HUES48 (cell line): ENCODE data around the gene BSPRY.
A peak's percentile ranks its signal among the peaks of the same experiment; 100 is the strongest.
"Not testable (repeated sequence)": the region's sequence is repeated elsewhere in the genome, so short reads cannot be mapped to it uniquely, and the experiment has no call there.

ENCODE experiments used
- H3K27ac ChIP-seq: one replicate; pipeline ENCODE4 v1.7.0; 2013; ENCODE audit warnings: low read depth, low read length, inconsistent platforms
- H3K27me3 ChIP-seq: 2 replicates; pipeline ENCODE4 v1.6.1; 2013; ENCODE audit warnings: mild to moderate bottlenecking, low read length; ENCODE audit not compliant: control insufficient read depth, insufficient read depth
- H3K36me3 ChIP-seq: 2 replicates; pipeline ENCODE4 v1.6.1; 2013; ENCODE audit warnings: low read length; ENCODE audit not compliant: control insufficient read depth, insufficient read depth
- H3K4me1 ChIP-seq: 2 replicates; pipeline ENCODE4 v1.6.1; 2013; ENCODE audit warnings: mild to moderate bottlenecking, low read length; ENCODE audit not compliant: control insufficient read depth, insufficient read depth
- H3K4me3 ChIP-seq: 2 replicates; pipeline ENCODE4 v1.5.1; 2013; ENCODE audit warnings: mild to moderate bottlenecking, low read depth, low read length
- H3K9ac ChIP-seq: 2 replicates; pipeline ENCODE4 v1.6.1; 2013; ENCODE audit warnings: mild to moderate bottlenecking, low read depth, low read length, moderate library complexity
- H3K9me3 ChIP-seq: 2 replicates; pipeline ENCODE4 v1.6.1; 2013; ENCODE audit warnings: low read length; ENCODE audit not compliant: control insufficient read depth, insufficient read depth

BSPRY gene

DNA sequence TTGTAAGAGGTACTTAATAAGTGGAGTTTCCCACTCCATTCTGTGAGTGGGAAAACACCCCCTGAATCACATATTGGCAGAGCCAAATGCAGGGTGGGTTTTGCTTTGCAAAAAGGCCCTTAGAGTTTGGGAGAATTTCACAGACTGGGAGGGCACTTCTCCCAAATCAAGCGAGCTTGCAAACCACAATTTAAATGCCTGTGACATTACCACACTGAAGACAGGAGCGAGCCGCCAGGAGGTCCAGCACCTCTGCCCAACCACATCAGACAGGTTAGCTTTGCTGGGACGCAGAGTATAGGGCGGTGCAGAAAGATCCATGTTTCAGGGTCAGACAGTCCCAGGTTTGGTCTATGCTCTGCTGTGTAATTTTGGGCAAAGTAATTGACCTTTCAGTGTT, 49.5 kb downstream of the BSPRY start:
- Histone ChIP-seq H3K9ac (no peak overlapping the region), H3K4me1 (peaks cover 4% of the 10 kb centered on the region; the same call in 1 of the 2 replicates), H3K27me3 (no peaks in the 10 kb centered on the region), H3K36me3 (no peaks in the 10 kb centered on the region), H3K27ac (peak overlapping the region; percentile 57), H3K4me3 (no peak overlapping the region), H3K9me3 (no peaks in the 10 kb centered on the region)

- H3K27ac ChIP-seq: no peak overlapping the region
- no peak overlapping the region for H3K9ac ChIP-seq
Measured at GRCh38 chr9:113399646-113400200, 50.4 kb downstream of the BSPRY start.

DNA sequence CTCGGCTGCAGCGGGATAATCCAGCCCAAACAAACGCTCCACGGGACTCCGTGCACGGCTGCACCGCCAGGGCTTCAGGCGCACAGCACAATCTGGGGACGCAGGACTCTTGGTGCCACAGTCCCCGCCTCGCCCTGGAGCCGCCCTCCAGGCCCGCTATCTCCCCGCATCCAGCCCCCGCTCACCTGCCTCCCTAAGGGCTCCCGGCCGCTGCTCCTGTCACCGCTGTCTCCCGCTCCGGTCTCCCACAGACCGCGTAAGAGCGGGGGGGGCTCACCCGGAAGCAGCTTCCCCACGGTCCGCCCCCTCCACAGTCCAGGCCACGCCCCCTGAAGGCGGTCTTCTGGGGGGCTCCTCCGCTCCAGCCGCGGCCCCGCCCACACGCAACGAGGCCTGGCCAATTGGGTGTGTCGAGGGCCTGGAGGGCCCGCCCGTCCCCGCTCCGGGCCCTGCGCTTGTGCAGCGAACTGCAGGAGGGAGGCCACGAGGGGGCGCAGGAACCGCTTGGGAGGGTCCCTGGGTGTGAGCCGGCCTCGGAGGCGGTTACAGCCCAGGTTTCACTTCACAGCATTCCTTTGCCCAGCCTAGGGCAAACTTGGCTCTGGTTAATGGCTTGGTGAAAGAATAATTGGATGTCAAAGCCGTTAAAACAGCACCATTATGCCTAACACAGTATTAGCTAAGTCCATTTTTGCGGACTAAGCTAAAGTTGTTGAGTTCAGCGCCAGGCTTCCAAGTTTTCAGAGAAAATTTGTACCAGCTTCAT, 51.9 kb downstream of the BSPRY start, which contains the start of gene ALAD:
TSS of gene ALAD (minus strand) at position 258 of the 766 bp plus-strand sequence. CDS start 7,725 bp downstream, outside the sequence.
- Histone ChIP-seq H3K9me3 (no peaks in the 10 kb centered on the region), H3K4me1 (peaks cover 4% of the 10 kb centered on the region; the same call in 1 of the 2 replicates), H3K27me3 (no peaks in the 10 kb centered on the region), H3K27ac (peak within 1 kb of the TSS; percentile 46), H3K36me3 (no peaks in the 10 kb centered on the region), H3K4me3 (peak within 1 kb of the TSS; percentile 97), H3K9ac (no peak within 1 kb of the TSS; the same call in 1 of the 2 replicates)

More at GRCh38 chr9:113399646-113400200, 50.4 kb downstream of the BSPRY start:
- Histone ChIP-seq H3K4me1 (peaks cover 4% of the 10 kb centered on the region; the same call in 1 of the 2 replicates), H3K36me3 (no peaks in the 10 kb centered on the region), H3K9me3 (no peaks in the 10 kb centered on the region), H3K27me3 (no peaks in the 10 kb centered on the region), H3K4me3 (no peak overlapping the region)

GRCh38 chr9:113403646-113404045, 54.3 kb downstream of the BSPRY start:
- no peak overlapping the region for H3K27ac ChIP-seq
- H3K9me3 ChIP-seq: no peaks in the 10 kb centered on the region
- H3K4me1 ChIP-seq: peaks cover 4% of the 10 kb centered on the region; the same call in 1 of the 2 replicates
- H3K27me3 ChIP-seq: no peaks in the 10 kb centered on the region
- H3K4me3 ChIP-seq: no peak overlapping the region
- peaks cover 17% of the 10 kb centered on the region for H3K36me3 ChIP-seq
- H3K9ac ChIP-seq: no peak overlapping the region

GRCh38 chr9:113406353-113406752, 57.0 kb downstream of the BSPRY start:
- not testable (repeated sequence) for H3K9me3 ChIP-seq, H3K9ac ChIP-seq, H3K4me3 ChIP-seq, H3K27ac ChIP-seq, H3K4me1 ChIP-seq, H3K27me3 ChIP-seq
- peaks cover 20% of the 10 kb centered on the region for H3K36me3 ChIP-seq

DNA sequence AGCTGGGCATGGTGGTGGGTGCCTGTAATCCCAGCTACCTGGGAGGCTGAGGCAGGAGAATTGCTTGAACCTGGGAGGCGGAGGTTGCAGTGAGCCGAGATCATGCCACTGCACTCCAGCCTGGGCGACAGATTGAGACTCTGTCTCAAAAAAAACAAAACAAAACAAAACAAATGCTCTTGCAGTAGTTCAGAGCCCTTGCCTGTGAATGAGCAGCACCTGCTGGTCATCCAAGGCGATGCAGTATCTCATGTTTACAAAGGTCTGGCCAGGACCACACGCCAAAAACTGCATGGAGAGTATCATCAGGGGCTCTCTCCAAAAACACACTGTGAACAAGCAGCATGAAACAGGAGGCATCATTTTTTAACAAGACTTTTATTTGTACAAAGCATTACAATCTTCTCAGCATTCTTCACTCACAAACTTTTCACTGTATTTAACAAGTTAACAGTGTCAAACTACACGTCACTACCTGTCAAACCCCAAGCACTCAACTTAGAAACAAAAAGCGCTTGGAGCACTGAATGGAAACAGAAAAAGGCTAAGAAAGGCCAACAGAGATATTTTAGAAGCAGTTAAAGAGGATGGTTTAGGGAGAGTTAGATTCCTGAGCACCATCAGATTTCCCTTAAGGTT, 57.7 kb downstream of the BSPRY start:
- not testable (repeated sequence) for H3K27me3 ChIP-seq, H3K4me1 ChIP-seq, H3K4me3 ChIP-seq, H3K9me3 ChIP-seq, H3K27ac ChIP-seq, H3K9ac ChIP-seq
- H3K36me3 ChIP-seq: peaks cover 20% of the 10 kb centered on the region

DNA sequence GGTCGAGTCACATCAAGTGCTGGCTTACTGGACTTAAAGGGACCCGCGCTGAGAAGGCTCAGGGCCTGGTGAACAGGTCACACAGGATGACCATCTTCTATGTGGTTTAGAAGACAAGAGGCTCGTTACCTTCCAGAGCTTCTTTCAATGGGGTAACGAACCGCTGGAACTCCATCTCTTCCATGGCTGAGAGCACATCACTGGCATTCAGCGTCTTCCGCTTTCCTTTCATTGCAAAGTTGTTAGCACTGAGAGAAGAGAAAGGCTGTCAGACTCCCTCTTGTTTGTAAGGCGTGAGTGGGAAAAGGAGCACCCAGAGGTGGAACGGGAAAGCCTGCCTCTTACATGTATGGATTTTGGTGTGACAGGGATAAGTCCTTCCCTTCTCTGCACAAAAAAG, 60.1 kb downstream of the BSPRY start:
- no peaks in the 10 kb centered on the region for H3K4me1 ChIP-seq
- no peaks in the 10 kb centered on the region for H3K9me3 ChIP-seq
- H3K36me3 ChIP-seq: peaks cover 20% of the 10 kb centered on the region
- peak overlapping the region; percentile 99 for H3K27ac ChIP-seq
- peak overlapping the region; percentile 90 for H3K4me3 ChIP-seq
- peak overlapping the region; percentile 94 for H3K9ac ChIP-seq
- no peaks in the 10 kb centered on the region for H3K27me3 ChIP-seq

- H3K4me3 ChIP-seq: peak overlapping the region; percentile 90
- H3K27ac ChIP-seq: peak overlapping the region; percentile 99
- peaks cover 20% of the 10 kb centered on the region for H3K36me3 ChIP-seq
- H3K27me3 ChIP-seq: no peaks in the 10 kb centered on the region
- peak overlapping the region; percentile 94 for H3K9ac ChIP-seq
- H3K4me1 ChIP-seq: no peaks in the 10 kb centered on the region
- no peaks in the 10 kb centered on the region for H3K9me3 ChIP-seq
Measured at GRCh38 chr9:113409883-113410206, 60.5 kb downstream of the BSPRY start.

DNA sequence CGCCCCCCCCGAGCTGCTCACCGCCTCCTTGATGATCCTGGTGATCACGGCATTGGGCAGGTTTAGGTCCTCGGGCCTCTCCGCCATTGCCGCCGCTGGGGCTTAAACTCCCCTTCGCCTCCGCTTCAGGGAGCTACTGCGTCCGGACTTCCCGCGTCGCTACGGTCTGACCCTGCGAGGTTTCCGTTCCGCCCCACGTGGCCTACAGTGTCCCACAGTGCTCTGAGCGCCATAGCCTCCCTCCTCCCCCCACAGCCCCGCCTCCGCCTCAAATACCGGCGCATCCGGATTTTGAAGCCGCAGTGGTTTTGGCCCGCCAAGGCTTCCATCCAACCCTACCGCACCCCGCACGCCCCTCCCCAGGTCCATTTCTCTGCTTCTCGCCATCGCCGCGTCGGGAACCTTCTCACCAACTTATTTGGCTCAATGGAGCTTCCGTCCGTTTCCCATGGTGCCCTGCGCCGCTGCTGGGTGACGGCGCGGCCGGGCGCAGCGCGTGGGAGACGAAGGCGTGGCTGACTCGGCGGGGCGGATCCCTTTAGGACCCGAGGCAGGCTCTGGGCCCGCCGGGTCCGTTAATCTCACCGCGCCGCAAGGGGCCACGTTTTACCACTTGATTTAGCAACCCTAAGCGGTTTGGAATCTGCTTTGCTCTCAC, 61.0 kb downstream of the BSPRY start, which contains the start of the genes C9orf43 and POLE3:
TSS of gene C9orf43 (plus strand) at position 541 of the 658 bp plus-strand sequence. CDS start 2,747 bp downstream, outside the sequence.
TSS of gene POLE3 (minus strand) at position 469 of the 658 bp plus-strand sequence. CDS start at position 87, 382 bp downstream.
- Histone ChIP-seq H3K36me3 (peaks cover 20% of the 10 kb centered on the region), H3K9ac (peak within 1 kb of the TSS; percentile 94), H3K27ac (peak within 1 kb of the TSS; percentile 99), H3K4me1 (no peaks in the 10 kb centered on the region), H3K4me3 (peak within 1 kb of the TSS; percentile 90), H3K9me3 (no peaks in the 10 kb centered on the region), H3K27me3 (no peaks in the 10 kb centered on the region)

GRCh38 chr9:113416149-113416721, 66.9 kb downstream of the BSPRY start:
- no peak overlapping the region for H3K27ac ChIP-seq

More at GRCh38 chr9:113416149-113416721, 66.9 kb downstream of the BSPRY start:
- H3K27me3 ChIP-seq: no peaks in the 10 kb centered on the region
- no peak overlapping the region for H3K4me3 ChIP-seq
- H3K36me3 ChIP-seq: no peaks in the 10 kb centered on the region
- H3K9ac ChIP-seq: no peak overlapping the region
- no peaks in the 10 kb centered on the region for H3K9me3 ChIP-seq
- no peaks in the 10 kb centered on the region for H3K4me1 ChIP-seq
